ENCODE results near the gene ZNF268. TPM values are rescaled to one million over a fixed set of nuclear protein-coding genes. Genes with fewer than 3 reads are reported as not detected.

ZNF268 gene
- total RNA-seq, 4 donors from 2014 or later, result 10.8 to 16.1 (median 14.5) TPM

DNA sequence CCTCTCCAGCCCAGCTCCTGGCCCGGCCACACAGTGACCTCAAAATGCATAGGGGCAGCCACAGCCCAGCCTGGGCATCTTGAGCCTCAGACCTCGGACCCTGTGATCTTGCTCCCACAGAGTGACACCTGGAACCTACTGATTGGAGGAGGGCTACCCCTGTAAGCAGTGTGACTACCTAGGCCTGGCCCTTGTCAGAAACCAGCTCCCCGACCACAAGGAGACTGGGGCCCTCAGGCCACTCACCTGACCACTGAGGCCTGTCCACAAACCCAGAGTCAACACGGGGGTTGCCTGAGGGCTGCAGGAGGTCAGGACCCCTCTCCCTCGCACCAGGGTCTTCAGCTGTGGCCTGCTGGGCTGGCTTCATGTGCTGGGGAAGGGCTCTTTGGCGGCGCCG, 45.4 kb downstream of the ZNF268 start:
- TF ChIP-seq, protein P1, sequence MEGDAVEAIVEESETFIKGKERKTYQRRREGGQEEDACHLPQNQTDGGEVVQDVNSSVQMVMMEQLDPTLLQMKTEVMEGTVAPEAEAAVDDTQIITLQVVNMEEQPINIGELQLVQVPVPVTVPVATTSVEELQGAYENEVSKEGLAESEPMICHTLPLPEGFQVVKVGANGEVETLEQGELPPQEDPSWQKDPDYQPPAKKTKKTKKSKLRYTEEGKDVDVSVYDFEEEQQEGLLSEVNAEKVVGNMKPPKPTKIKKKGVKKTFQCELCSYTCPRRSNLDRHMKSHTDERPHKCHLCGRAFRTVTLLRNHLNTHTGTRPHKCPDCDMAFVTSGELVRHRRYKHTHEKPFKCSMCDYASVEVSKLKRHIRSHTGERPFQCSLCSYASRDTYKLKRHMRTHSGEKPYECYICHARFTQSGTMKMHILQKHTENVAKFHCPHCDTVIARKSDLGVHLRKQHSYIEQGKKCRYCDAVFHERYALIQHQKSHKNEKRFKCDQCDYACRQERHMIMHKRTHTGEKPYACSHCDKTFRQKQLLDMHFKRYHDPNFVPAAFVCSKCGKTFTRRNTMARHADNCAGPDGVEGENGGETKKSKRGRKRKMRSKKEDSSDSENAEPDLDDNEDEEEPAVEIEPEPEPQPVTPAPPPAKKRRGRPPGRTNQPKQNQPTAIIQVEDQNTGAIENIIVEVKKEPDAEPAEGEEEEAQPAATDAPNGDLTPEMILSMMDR (IDR thresholded peaks at IDR 0.05; ENCODE audit: low read depth), result no peak

DNA sequence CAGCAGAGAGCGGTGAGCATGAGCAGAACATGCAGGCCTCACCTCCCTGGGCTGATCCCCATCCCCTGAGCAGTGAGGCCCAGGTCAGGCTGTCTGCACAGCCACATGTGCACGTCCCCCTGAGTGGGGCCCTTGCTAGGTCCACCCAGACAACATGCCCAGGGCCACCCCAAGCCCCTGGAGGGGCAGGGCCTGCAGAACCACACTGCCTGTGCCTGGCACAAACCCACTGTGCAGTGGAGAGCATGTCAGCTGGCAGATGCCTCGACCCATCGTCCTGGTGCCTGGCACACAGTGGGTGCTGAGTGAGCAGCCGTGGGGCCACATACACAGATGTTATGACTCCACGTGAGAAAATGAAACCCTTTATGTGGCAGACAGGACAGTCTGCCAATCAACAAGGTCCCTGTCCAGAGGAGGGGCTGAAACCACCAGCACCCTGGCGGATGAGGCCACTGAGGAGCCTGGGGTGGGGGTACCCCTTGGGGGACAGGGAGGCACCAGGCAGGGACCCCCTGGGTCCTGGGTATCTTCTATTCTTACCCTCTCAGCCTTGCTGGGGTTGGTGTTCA, 46.1 kb downstream of the ZNF268 start:
- TF ChIP-seq, protein P1 (IDR thresholded peaks at IDR 0.05; ENCODE audit: low read depth), result no peak

DNA sequence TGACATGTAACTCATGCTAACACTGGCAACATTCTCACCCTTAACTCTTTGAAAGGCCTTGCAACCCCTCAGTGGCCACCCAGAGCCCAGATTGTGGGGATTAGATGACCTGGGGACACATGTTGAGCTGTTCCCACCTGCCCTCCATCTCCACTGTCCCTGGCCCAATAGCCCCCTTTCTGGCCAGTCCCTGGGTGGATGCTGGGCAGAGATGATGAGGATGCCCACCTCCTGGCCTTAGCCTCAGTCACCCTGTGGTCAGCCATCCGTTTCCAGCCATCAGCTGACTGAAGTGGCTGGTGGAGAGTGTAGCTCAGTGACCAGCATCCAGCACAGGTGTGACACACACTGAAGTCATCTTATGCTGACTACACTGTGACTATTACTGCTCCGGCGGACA, 49.7 kb downstream of the ZNF268 start:
- TF ChIP-seq, protein P1 (IDR thresholded peaks at IDR 0.05; ENCODE audit: low read depth), result no peak

DNA sequence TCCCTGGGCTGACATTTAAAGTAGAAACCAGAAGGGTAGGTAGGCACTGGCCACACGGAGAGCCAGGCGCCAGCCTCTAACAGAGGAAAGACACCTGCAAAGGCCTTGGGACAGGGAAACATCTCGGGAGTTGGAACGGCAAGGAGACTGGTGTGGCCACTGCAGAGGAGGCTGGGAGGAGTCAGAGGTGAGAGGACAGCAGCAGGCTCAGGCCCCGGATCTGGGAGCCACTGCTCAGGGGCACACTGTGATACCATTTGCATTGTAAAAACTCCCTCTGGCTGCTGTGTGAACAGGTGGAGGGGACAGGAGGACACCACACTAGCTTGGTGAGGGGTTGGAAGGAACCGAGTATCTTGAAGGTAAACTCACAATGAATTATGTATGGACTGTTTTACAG, 51.7 kb downstream of the ZNF268 start:
- TF ChIP-seq, protein P1 (IDR thresholded peaks at IDR 0.05; ENCODE audit: low read depth), result no peak

DNA sequence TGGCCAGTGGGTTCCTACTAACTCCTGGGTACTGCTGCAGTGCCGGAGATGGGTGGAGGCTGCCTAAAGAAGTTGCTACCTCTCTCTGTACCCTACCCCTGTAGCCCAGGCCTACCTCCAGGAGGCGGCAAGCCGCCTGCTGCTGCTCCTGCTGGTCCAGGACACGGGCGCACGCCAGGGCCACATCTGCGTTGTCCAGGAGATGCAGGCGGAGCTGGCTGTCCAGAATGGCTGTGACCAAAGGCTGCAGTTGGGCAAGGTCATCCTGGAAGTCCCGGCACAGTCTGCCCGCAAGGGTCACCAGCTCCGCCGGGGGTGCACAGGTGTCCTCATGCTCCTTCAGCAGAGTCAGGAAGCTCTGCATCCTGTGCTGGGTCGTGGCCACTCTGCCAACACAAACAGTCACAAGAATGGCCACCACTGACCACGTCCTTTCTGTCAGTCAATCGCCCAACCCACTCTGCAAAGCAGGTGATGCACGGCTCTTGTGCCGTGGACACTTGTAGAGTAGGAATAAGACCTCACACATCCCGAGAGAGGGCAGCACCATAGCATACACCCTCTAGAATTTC, 52.8 kb downstream of the ZNF268 start:
- TF ChIP-seq, protein P1 (IDR thresholded peaks at IDR 0.05; ENCODE audit: low read depth), result no peak

DNA sequence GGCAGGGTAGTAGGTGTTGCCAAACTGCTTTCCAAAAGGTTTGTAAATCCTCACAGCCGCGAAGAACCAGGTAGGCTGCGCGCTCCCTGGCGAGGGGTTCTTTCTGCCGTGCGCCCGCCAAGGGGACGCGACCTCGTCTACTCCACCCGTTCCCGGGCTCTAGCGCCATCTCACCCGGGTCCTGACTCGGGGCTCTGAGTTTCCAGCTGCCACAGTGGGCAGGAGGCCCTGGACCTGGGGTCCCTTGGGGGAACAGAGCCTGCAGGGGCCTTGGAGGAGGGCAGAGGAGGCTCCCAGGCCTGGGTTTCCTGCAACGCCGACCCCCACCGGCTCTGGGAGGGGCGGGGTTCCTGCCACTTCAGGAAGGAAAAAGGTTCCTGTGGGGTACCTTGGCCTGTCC, 53.7 kb downstream of the ZNF268 start:
- TF ChIP-seq, protein P1 (IDR thresholded peaks at IDR 0.05; ENCODE audit: low read depth), result no peak

DNA sequence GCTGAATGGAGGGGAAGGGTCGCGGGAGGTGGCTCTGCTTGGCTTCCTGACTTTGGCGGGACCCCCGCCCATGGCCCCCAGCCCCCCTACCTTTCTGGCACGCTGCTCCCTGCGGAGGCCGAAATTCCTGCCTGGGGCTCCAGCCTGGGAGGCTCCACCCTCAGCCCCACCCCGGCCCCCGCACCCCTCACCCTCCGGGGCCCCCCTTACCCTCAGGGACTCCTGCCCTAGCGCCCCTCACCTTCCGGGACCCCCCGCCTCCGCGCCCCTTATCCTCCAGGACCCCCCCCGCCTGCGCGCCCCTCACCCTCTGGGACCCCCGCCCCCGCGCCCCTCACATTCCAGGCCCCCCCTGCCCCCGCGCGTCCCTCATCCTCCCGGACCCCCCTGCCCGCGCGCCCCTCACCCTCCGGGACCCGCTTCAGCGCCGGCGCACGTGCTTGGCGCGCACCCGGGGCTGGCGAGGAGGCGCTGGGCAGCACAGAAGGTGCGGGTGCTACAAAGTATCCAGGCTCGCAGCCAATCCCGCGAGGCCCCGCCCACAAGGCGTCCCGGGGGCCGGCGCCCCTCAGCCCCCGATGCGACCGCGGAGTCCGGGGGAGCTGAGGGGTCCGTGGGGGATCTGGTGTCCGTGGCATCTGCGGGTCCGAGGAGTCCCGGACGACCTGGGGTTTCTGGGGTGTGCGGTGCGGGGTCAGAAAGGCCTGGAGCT, 54.3 kb downstream of the ZNF268 start, which contains the start of gene ANHX:
Gene ANHX, minus strand, starts transcription at position 477 of the 712 bp plus-strand sequence. CDS start 1,521 bp downstream, outside the sequence.
- TF ChIP-seq, protein P1 (IDR thresholded peaks at IDR 0.05; ENCODE audit: low read depth), result no peak

Data from subcutaneous adipose tissue (tissue), 4 donors.